BLaER1 (cell line): ENCODE measurements around the gene L3HYPDH.

Experiments
- H3K27ac ChIP-seq: shearing (Covaris generic); formaldehyde crosslinking; 2 replicates; pipeline ENCODE4 v1.8.1; 2022
- H3K27me3 ChIP-seq: shearing (Covaris generic); formaldehyde crosslinking; 2 replicates; pipeline ENCODE4 v1.8.1; 2022
- H3K36me3 ChIP-seq: shearing (Covaris generic); formaldehyde crosslinking; 2 replicates; pipeline ENCODE4 v1.8.1; 2022
- H3K4me1 ChIP-seq: shearing (Covaris generic); formaldehyde crosslinking; 2 replicates; pipeline ENCODE4 v1.8.1; 2022
- H3K4me2 ChIP-seq: shearing (Covaris generic); formaldehyde crosslinking; 2 replicates; pipeline ENCODE4 v1.8.1; 2022
- H3K4me3 ChIP-seq: shearing (Covaris generic); formaldehyde crosslinking; 2 replicates; pipeline ENCODE4 v1.8.1; 2022
- H3K9ac ChIP-seq: shearing (Covaris generic); formaldehyde crosslinking; 2 replicates; pipeline ENCODE4 v1.8.1; 2022
- H3K9me3 ChIP-seq: shearing (Covaris generic); formaldehyde crosslinking; 2 replicates; pipeline ENCODE4 v1.8.1; 2022
- H4K20me1 ChIP-seq: shearing (Covaris generic); formaldehyde crosslinking; 2 replicates; pipeline ENCODE4 v1.8.1; 2022
- Cebpa-rat ChIP-seq: shearing (Covaris generic); IDR thresholded peaks from 2 replicates; pipeline ENCODE4 v1.8.1; 2022

L3HYPDH gene

DNA sequence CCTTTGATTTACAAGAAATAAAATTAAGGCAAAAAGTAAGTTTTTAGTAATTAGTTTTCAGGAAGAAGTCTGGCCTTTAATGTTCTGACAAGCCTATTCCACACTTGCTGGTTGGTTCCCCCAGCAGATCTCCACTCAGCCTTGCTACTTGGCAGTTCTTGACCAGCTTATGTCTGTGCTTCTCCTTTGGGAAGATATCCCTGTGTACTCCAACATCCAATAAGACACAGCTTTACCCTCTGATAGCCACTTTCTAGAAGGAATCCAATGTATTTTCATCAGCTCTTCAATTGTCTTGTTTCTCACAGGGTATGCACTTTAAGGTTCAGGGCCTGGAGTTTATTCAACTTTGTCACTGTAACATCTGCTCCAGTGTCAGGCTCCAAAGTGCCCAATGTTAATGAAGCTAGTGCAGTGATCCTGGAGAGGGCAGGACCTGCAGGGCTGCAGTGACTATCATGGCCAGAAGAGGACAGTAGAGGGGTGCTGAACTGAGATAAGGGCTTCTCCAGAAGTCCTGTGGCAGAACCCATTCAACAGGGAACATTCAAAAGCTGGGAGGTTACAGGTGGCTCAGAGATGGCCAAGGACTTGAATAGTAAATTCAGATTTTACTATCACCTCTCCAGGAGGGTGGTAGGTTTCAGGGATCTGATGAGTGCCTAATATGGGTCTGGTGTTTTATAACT, 23.0 kb upstream of the L3HYPDH start:
- Histone ChIP-seq H3K4me2 (no peak overlapping the region), H3K4me1 (0 out of 2 replicates have a peak, but pooled peaks cover 4% of the 10 kb centered on the region), H3K27ac (no peak overlapping the region), H3K9ac (no peak overlapping the region), H3K4me3 (no peak overlapping the region), H3K9me3 (no peaks in the 10 kb centered on the region), H3K27me3 (no peaks in the 10 kb centered on the region), H4K20me1 (no peaks in the 10 kb centered on the region), H3K36me3 (peaks cover 16% of the 10 kb centered on the region)
- TF ChIP-seq Cebpa-rat: no peak

DNA sequence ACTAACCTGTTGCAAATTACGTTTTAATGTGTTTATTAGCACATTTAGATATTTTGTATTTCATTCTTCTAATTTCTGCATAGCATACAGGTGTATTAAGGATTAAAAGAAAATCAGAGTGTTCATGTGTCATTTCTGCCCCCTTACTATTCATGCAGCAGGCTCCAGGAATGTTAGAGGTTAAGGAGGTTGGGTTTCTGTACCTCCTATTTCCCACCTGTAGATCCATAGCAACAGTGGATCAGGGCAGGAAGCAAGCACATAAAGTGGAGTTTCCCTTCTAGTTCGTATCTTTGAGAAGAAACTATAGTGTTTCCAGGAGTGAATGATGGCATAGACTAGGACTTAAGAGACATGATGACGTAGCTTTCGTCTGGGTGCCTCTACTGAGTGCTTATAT, 19.0 kb upstream of the L3HYPDH start:
- H3K27me3 ChIP-seq: no peaks in the 10 kb centered on the region
- H3K36me3 ChIP-seq: peaks cover 38% of the 10 kb centered on the region
- no peak overlapping the region for H3K9ac ChIP-seq
- no peaks in the 10 kb centered on the region for H3K9me3 ChIP-seq
- TF ChIP-seq Cebpa-rat: no peak
- H4K20me1 ChIP-seq: 0 out of 2 replicates have a peak, but pooled peaks cover 5% of the 10 kb centered on the region
- no peak overlapping the region for H3K27ac ChIP-seq
- no peak overlapping the region for H3K4me3 ChIP-seq
- H3K4me2 ChIP-seq: no peak overlapping the region
- 0 out of 2 replicates have a peak, but pooled peaks cover 4% of the 10 kb centered on the region for H3K4me1 ChIP-seq

DNA sequence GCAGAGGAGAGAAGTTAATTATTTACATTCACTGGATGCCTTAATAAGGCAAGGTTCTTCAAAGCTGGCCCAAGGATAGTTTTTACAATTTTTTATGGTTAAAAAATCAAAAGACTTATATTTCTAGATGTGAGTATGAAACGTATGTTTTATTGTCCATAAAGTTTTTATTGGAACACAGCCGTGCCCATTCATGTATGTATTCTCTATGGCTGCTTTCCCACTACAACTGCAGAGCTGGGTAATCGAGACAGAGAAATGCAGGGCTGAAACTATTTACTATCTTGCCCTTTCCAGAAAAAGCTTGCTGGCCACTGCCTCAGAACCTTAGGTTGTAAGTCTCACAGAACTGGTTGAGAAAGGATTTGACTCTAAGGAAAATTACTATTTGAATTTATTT, 16.5 kb upstream of the L3HYPDH start:
- H3K4me3 ChIP-seq: no peak overlapping the region

DNA sequence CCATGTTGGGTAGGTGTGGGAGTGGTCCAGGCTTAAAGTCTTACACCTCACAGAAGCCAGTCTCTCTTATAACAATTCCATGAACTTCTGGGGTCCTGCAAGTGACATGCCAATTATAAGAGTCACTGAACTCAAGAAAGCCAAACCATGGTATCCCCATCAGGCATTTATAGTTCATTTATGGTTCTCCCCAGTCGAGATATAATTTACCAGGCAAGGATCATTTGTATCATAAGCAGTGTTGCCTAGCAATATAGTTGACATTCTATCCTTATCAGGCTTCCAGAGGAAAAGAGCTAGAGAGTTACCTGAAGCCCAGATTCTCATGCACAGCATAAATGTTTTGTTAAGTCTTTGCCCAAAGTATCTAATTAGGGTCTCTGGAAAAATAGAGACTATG, 8.2 kb upstream of the L3HYPDH start:
- H3K9ac ChIP-seq: no peak overlapping the region
- H3K4me3 ChIP-seq: no peak overlapping the region
- TF ChIP-seq Cebpa-rat: no peak
- H3K36me3 ChIP-seq: peaks cover 83% of the 10 kb centered on the region
- H3K4me1 ChIP-seq: no peaks in the 10 kb centered on the region
- H3K27ac ChIP-seq: no peak overlapping the region
- peaks cover 4% of the 10 kb centered on the region; the same call in 1 of the 2 replicates for H3K9me3 ChIP-seq
- H4K20me1 ChIP-seq: no peaks in the 10 kb centered on the region
- no peaks in the 10 kb centered on the region for H3K27me3 ChIP-seq
- H3K4me2 ChIP-seq: no peak overlapping the region

More for the DNA sequence above, 16.5 kb upstream of the L3HYPDH start:
- Histone ChIP-seq H3K27ac (no peak overlapping the region), H3K27me3 (no peaks in the 10 kb centered on the region), H4K20me1 (0 out of 2 replicates have a peak, but pooled peaks cover 5% of the 10 kb centered on the region), H3K36me3 (peaks cover 57% of the 10 kb centered on the region), H3K4me2 (no peak overlapping the region), H3K4me1 (0 out of 2 replicates have a peak, but pooled peaks cover 4% of the 10 kb centered on the region), H3K9me3 (no peaks in the 10 kb centered on the region), H3K9ac (no peak overlapping the region)
- no peak for TF ChIP-seq Cebpa-rat

DNA sequence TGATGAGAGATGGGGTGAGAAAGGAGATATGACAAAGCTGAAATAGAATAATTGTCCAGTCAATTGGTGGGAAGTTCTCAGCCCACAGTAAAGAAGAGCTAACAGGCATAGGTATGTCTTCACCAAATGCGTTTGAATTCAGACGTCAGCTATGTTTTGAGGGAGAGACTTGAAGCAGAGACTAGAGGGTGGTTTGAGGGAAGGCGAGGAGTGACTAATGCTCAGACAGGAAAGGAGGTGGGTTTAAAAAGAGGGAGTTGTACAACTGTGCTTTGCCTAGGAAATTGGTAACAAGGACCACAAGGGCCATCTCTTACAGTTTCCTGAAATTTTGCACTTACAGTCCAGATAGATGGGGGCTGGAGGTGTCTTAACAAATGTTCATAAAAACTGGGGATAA, 6.5 kb upstream of the L3HYPDH start:
- Histone ChIP-seq H3K9ac (no peak overlapping the region), H3K36me3 (peaks cover 68% of the 10 kb centered on the region), H3K4me1 (peaks cover 8% of the 10 kb centered on the region), H3K4me2 (no peak overlapping the region), H4K20me1 (no peaks in the 10 kb centered on the region), H3K9me3 (peaks cover 4% of the 10 kb centered on the region; the same call in 1 of the 2 replicates), H3K27me3 (no peaks in the 10 kb centered on the region), H3K4me3 (no peak overlapping the region), H3K27ac (no peak overlapping the region)
- no peak for TF ChIP-seq Cebpa-rat

DNA sequence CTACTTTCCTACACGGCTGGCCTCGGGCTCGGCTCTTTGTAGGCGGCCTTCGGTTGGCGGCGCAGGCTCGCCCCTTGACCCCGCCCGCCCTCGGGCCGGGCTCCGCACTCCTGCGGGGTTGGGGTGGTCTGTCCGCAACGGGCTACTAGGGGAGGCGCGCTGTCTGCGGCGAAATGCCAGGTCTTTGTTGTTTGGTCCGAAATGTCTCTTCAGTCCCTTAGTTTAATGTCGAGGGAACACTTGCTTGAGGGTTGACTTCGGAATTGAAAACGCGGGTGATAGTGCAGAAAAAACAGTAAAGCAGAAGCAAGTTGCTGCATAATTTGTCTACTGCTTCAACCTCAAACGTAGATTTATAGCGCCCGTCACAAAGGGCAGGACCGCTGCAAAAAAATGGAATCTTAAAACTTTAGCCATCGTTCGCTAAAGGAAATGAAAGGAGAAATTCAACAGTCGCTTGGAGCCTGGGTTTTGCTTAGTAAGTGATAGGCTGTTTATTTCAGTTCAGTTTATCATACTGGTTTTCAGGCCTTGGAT, 499 bp upstream of the L3HYPDH start:
- peaks cover 31% of the 10 kb centered on the region for H4K20me1 ChIP-seq
- H3K27ac ChIP-seq: peak overlapping the region; percentile 89
- peaks cover 51% of the 10 kb centered on the region for H3K4me1 ChIP-seq
- peak overlapping the region; percentile 74 for H3K4me2 ChIP-seq
- TF ChIP-seq Cebpa-rat: no peak
- H3K4me3 ChIP-seq: peak overlapping the region; percentile 83
- H3K9ac ChIP-seq: peak overlapping the region; percentile 89
- peaks cover 20% of the 10 kb centered on the region for H3K36me3 ChIP-seq
- no peaks in the 10 kb centered on the region for H3K27me3 ChIP-seq
- no peaks in the 10 kb centered on the region for H3K9me3 ChIP-seq

DNA sequence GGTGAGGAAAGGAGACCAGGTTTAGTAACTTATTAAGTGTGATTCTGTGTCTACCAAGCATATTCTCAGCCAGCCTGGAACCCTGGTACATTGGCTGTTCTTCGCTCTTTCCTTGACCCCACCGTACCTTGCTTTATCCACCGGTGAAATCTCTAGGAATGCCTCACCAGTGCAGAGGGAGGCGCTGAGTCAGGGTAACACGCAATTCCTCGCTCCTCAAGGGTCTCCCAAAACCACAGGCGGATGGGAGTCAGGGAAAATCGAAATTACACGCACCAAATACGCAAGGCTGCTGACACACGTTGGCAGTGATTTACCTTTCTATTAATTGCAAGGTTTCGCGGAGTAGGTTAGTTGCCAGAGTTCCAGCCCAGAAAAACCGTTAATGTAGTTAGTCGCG, 845 bp downstream of the L3HYPDH start:
- peaks cover 51% of the 10 kb centered on the region for H3K4me1 ChIP-seq
- H3K4me2 ChIP-seq: peak overlapping the region; percentile 92
- TF ChIP-seq Cebpa-rat: no peak
- H3K9ac ChIP-seq: peak overlapping the region; percentile 89
- H3K36me3 ChIP-seq: peaks cover 12% of the 10 kb centered on the region
- no peaks in the 10 kb centered on the region for H3K27me3 ChIP-seq
- H4K20me1 ChIP-seq: peaks cover 31% of the 10 kb centered on the region
- no peaks in the 10 kb centered on the region for H3K9me3 ChIP-seq
- H3K4me3 ChIP-seq: peak overlapping the region; percentile 83
- peak overlapping the region; percentile 89 for H3K27ac ChIP-seq

DNA sequence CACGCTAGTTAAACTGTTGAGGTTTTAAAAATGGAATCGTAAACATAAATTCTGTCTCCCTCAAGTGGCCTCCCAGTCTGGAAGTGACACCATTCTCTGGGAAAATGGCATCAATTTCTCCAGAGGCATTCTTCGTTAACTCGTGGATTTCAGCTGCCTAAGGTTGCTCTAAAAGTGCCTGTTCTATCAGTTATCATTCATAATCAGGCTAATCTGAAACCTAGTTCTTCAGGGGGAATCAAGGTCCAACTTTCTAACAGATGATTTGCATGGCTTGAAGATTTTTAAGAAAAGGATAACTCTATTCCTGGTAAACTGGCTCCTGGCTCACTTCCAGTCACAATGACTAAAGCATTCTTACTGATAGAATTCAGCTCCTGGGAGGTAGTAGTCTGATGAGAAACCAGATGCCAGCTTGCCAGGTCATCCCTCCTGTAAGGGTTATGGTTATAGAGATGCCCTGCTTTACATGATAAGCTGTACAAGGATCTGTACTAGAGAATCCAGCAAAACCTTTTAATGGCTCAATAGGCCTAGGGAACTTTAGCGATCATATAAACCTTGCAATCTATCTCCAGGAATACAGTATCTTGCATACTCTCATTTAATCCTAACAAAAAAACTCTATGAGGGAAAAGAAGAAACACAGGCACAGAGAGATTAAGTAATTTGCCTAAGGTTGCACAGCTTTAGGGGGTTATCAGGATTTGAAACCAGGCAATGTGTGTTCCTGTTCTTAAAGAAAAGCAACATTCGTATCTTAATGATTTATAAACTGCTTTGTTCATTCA, 1.5 kb downstream of the L3HYPDH start:
- Histone ChIP-seq H3K27me3 (no peaks in the 10 kb centered on the region), H4K20me1 (peaks cover 31% of the 10 kb centered on the region), H3K27ac (peak overlapping the region; percentile 89; the same call in 1 of the 2 replicates), H3K4me3 (peak overlapping the region; percentile 83), H3K36me3 (peaks cover 13% of the 10 kb centered on the region), H3K9me3 (no peaks in the 10 kb centered on the region), H3K4me2 (peak overlapping the region; percentile 92), H3K4me1 (peaks cover 51% of the 10 kb centered on the region), H3K9ac (peak overlapping the region; percentile 89)
- no peak for TF ChIP-seq Cebpa-rat

DNA sequence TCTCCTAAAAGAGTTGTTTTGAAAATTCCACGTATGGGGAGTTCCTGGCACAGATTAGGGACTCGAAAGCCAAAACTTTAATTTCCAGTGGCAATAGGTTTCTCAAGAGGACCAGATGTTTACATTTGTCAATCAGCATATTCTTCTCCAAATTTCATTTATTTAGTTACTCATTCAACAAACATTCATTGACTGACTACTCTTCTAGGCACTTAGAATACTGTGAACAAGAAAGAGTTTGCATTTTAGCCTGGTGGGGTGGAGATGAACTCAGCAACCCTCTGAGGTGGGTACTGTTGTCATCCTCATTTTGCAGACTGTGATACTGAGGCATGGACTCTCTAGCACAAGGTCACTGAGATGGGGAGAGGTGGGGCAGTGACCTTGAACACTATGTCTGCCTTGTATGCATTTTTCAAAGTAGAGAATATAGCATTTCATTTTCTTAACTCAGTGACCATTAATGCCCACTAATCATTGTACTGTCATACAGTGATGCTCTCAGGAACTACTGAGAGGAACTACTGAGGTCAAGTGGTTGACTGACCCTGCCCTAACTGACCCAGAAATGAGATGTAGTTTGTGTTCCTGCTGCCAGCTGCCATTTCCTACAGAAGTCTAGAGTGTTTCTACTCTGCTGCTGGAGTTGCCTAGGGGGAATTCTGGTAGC, 2.2 kb downstream of the L3HYPDH start:
- Histone ChIP-seq H3K27me3 (no peaks in the 10 kb centered on the region), H3K9ac (peak overlapping the region; percentile 89), H3K4me1 (peaks cover 51% of the 10 kb centered on the region), H3K4me2 (peak overlapping the region; percentile 92), H3K9me3 (no peaks in the 10 kb centered on the region), H3K36me3 (peaks cover 13% of the 10 kb centered on the region), H3K27ac (no peak overlapping the region), H3K4me3 (peak overlapping the region; percentile 83), H4K20me1 (peaks cover 31% of the 10 kb centered on the region)
- no peak for TF ChIP-seq Cebpa-rat
